Glomerular visceral epithelial cell (primary cell): ENCODE results near the gene B4GALT2.

Experiments used
- DNase-seq: peaks from one replicate; pipeline ENCODE4 v3.0.0-alpha.2; 2016; ENCODE audit errors: extremely low spot score

B4GALT2 gene

DNA sequence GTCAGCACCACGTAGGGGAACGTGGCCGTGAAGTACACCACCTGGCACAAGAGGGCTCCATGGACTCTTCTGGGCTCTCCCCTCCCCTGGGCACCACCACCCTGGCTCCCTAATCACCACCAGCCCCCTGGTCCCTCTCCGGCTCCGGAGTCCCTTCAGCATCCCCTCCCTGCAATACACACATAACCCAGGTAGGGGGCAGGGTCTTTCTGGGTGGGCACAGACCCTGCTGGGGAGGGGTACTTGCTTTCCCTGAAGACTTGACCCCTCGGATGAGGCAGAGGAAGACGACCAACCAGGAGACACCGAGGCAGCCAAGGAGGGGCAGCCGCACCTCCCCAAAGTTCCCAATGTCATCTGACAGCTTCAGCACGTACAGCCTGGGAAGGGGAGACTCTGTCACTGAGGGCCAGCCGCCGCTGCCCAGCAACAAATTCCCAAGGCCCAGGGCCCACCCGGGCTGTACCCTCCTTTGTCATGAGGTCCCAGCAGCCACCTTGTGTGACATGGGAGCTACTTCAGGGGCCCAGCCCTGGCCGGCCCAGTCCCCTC lies 23.7 kb downstream of the B4GALT2 start:
- no peak for DNase-seq

- no peak for DNase-seq
Measured at GRCh38 chr1:44008259-44008658, 29.2 kb downstream of the B4GALT2 start.

- no peak for DNase-seq
Measured at GRCh38 chr1:44010935-44011471, 32.0 kb downstream of the B4GALT2 start.

DNA sequence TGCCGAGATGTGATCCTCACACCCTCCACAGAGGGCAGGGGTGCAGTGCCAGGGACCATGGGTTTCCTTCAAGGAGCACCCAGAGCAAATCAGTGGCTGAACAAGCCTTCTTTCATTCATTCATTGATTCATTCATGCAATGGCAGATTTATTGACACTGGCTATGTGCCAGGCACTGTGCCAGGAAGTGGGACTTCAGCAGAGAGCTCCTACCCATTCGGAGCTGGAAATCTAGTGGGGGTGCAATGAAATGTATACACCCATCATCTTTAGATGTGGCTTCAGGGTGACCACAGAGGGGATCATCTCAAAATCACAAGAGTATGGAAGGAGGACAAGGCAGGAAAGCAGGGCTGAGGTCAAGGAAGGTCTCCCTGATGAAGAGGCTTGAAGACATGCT lies 33.4 kb downstream of the B4GALT2 start:
- no peak for DNase-seq

DNA sequence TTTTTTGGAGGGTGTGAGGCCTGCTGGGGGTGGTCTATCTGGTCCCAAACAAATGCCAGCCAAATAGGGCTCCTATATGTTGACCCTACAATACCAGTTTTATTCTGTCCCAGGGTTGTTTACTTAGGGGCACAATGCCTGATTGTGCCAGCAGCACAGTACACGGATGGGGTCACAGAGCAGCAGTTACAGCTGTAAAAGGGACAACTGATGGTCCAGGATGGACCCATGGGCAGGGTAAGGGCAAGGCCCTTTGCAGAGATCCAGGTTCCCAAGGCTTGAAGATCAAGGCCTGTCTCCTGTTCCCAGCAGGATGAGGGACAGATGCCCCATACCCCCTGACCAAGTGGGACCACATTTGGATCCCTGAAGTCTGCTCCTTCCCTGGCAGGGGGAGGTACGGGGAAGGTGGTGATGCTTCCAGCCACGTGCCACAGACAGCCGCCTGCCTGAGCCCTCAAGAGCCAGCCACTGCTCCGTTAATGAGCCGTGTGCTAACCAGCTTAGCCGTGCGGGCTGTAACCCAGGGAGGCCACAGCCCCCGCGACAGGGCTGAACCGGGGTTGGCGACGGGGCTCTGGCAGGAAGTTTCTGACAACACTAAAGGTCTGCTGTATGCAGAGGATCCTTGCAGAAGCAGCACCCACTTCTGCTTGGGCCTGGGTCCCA lies 34.1 kb downstream of the B4GALT2 start:
- no peak for DNase-seq

DNA sequence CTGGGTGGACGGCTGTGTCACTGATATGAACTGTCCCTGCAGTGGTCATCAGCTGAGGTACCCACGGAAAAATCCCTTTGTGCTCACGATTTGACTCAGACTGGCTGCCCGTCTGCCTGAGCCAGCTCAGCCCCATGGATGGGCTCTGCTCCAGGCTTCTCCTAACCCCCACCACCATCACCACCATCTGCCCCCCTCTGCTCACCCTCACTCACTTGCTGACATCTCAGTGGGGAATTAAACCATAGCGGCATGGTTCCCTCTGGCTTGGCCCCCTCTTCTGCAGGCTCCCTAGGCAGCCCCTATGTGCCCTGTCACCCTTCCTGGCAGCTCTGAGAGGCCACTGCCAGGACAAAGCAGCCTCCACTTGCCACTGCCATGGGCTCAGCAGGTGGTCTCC lies 34.9 kb downstream of the B4GALT2 start:
- no peak for DNase-seq

- no peak for DNase-seq
Measured at GRCh38 chr1:44014365-44015104, 35.5 kb downstream of the B4GALT2 start.

DNA sequence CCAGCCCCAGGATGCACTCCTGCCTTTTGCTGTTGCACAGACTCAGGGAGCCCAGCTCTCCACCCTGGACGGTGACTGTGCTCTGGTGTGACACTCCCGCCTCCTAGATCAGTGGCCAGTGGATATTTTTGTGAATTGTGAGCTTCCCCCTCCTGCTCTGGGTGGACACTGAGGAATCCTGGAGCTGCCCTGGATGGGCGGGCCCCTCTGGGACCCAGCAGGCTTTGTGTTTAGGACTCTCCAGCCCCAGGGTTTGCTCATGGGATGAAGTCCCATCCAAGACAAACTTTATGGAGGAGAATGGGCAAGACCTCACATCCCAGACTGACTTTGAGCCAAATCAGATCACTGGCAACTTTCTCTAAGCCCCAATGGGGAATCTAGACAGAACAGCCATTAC lies 36.2 kb downstream of the B4GALT2 start:
- DNase-seq: no peak

DNA sequence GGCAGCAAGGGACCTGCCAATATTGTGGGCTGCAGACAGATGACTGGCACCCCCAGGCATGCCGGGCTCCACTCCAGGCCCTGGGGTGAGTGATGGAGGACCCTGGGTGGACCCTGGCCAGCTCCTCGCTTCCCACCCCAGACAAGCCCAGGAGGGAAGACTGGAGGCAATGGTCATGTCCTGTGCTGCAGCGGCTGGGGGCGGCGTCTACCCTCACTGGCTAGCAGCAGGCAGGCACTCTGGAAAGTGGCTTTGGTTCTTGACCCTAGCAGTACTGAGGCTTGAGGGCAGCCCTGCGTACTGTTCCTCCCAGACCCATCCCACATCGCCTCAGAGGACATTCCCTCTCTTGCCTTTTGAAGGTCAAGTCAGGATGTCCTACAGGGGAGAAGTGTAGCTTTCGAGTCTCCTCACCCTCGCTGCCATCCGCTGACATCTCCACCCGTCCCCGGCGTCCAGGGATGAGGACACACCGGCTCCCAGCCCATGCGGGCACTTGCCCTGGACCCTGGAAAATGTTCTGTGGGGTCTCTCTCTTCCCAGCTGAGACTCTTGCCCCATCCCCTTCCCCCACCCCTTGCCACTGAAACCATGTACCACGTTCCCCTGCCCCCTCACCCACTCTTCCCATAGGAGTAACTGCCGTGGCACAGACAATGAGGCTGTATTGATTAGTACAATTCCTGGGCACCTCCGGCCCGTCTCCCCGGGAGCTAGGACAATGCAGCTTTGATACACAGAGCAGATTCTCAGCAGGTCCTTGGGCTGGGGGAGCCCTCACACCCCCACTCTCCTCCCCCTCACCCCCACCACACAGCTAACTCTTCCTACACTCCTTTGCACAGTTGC lies 37.3 kb downstream of the B4GALT2 start:
- no peak for DNase-seq

- DNase-seq: no peak
Measured at GRCh38 chr1:44016890-44017400, 37.9 kb downstream of the B4GALT2 start.

DNA sequence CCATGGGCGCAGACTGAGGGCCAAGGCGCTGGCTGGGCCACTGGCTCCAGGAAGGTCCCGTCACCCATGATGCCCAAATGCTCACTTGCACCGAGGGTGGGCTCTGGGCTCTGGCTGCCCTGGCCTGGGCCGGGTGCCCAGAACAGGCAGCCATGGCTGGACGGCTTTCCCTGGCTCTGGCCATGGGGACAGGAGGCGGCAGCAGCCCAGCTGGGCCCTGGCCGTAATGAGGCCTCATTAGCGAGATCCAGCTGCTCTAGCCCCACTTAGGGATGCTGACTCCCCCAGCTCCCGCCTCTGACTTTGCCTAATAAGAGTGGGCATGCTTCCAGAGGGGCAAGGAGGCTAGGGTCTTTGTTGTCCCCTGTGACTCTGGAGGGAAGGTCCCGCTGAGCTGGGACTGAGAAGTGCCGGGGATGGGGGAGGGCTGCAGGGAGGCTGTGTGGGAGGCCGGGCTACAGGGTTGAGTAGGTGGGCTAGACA lies 40.5 kb downstream of the B4GALT2 start:
- no peak for DNase-seq

GRCh38 chr1:44020464-44020863 lies 41.5 kb downstream of the B4GALT2 start:
- DNase-seq: no peak

GRCh38 chr1:44021156-44021555 lies 42.1 kb downstream of the B4GALT2 start:
- no peak for DNase-seq

- DNase-seq: no peak
Measured at GRCh38 chr1:44021581-44022321, 42.7 kb downstream of the B4GALT2 start.

DNA sequence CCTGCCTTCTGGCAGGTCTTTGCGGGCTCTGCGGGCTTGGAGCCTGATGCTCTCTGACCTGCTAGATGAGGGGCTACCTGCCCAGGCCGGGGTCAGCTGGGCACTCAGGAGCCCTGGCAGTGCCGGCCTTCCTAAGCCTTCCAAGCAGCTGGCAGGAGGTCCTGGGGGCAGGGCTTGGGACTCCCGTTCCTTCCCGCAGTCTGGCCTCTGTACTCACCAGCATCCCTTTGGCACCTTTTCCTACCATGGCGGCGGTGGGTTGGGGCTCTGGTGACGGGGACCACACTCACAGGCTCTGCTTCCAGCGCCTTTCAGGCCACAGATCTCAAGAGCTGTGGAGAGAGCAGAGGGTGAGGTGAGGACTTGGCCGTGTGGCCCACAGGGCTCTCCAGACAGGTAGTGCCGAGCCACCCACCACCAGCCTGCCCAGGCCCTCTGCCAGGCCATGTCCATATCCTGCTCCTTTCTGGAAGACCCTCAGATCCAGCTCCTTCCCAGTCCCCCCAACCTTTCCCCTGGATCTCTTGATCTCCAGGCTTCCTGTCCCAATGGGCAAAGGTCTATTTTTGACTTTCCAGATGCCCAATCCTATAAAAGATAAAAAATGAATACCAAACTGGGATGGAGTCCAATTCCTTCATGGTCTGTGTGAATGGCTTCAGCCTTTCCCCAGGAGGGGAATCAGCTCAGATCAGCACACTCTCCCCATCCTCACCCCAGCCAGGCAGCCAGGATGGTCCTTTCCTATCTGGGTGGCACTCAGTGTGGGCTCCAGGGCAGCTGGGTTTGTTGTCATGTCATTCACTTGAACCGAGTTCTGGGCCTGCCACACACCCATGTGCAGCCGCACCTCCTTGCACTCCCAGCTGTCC lies 45.3 kb downstream of the B4GALT2 start:
- DNase-seq: no peak

DNA sequence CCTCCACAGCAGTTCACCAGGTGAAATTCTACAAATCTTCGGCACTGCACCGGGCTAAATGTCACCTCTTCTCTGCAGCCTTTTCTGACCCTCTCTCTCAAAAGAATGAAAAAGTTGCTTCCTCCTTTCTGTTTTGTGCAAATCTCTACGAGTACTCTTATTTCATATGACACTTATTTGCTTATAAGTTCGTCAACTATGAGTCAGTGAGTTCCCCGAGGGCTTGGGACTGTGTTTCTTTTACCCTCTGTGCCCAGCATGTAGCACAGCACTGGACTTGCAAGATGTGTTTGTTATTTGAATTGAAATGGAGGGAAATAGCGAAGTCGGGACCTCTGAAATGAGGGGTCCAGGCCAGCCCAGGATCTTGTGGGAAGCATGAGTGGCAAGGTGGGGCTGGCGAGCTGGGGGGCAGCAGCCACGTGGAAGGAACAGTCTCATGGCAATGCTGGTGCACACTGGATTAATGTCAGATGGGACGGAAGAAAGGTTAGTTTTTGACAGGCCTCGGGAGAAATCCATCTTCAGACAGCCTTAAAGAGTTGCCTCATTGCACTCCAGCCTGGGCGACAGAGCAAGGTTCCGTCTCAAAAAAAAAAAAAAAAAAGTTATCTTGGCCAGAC lies 46.0 kb downstream of the B4GALT2 start:
- no peak for DNase-seq

DNA sequence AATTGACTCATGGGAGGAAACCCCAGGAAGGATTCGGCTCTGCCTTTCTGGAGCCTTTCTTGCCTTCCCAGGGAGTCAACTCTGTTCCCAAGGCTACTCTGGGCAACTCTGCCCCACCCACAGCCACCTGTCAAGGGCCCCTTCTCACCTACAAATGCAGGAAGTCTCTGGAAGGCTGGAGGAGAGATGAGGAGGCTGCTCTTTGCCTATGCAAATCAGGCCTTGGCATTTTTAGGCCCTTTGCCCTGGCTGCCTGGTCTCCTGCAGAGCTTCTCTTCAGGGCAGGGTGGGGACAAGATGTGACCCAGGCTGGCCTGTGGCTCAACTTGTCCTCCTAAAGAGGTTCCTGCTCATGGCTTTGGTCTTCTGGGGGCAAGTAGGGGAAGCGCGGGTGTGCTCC lies 46.8 kb downstream of the B4GALT2 start:
- no peak for DNase-seq

GRCh38 chr1:44027320-44027719 lies 48.3 kb downstream of the B4GALT2 start:
- no peak for DNase-seq

DNA sequence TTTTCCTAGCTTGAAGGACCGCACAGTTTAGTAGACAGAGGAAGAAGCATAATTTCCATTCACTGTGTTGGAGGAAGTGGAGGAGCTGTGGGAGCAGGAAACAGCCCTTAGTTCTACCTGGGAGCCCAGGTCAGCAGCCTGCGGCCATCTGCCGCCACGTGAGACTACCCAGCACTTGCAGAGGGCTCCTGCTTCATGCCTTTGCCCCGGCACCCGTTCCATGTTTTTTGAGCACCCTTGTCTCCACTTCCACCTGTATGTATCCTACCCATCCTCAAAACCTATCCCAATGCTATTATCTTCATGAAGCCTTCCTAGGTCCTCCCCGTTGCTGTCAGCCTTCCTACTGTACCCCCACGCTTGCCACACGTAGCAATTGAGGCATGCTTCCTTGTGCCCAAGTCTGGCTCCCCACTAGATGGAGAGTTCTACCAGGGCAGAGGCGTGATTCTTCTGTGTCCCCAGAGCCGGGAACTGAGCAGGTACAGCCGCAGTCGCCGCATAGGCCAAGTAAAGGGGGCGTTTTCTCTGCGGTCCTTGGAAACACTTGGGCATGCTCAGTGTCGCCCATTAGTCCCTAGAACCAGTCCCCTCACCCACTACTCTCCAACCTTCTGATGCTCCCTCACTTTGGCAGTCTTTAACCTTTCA lies 50.4 kb downstream of the B4GALT2 start:
- DNase-seq: no peak
